Neuronal stem cell (in vitro differentiated cells): ENCODE results near the gene PLN.

Source experiments
- DNase-seq: peaks from one replicate; pipeline ENCODE4 v3.0.0-alpha.2; 2013; ENCODE audit warnings: low spot score
- H2AFZ ChIP-seq: one replicate; pipeline ENCODE4 v1.6.1; 2013; ENCODE audit warnings: mild to moderate bottlenecking, low read length, inconsistent platforms
- H2AK5ac ChIP-seq: 2 replicates; pipeline ENCODE4 v1.6.1; 2013; ENCODE audit warnings: low read depth, mild to moderate bottlenecking, inconsistent platforms, low read length, moderate library complexity, mixed read lengths
- H2BK120ac ChIP-seq: 2 replicates; pipeline ENCODE4 v1.6.1; 2013; ENCODE audit warnings: low read depth, mild to moderate bottlenecking, inconsistent platforms, low read length, moderate library complexity, mixed read lengths
- H2BK12ac ChIP-seq: one replicate; pipeline ENCODE4 v1.6.1; 2013; ENCODE audit warnings: low read length, inconsistent platforms
- H2BK15ac ChIP-seq: 2 replicates; pipeline ENCODE4 v1.6.1; 2013; ENCODE audit warnings: mild to moderate bottlenecking, low read length, inconsistent platforms, mixed read lengths
- H2BK5ac ChIP-seq: one replicate; pipeline ENCODE4 v1.6.1; 2013; ENCODE audit warnings: inconsistent platforms, mild to moderate bottlenecking, low read length, moderate library complexity
- H3K14ac ChIP-seq: one replicate; pipeline ENCODE4 v1.6.1; 2013; ENCODE audit warnings: low read length, inconsistent platforms
- H3K18ac ChIP-seq: 2 replicates; pipeline ENCODE4 v1.6.1; 2013; ENCODE audit warnings: low read length, inconsistent platforms
- H3K23ac ChIP-seq: 2 replicates; pipeline ENCODE4 v1.6.1; 2013; ENCODE audit warnings: low read depth, mild to moderate bottlenecking, mixed read lengths, low read length, inconsistent platforms; ENCODE audit not compliant: poor library complexity
- H3K27ac ChIP-seq: replicated peaks from 3 replicates; pipeline ENCODE4 v1.5.1; 2013; ENCODE audit warnings: low read length, inconsistent platforms
- H3K27me3 ChIP-seq, 3 experiments: 2 replicates each; pipeline ENCODE4 v1.6.1; 2013; ENCODE audit warnings: low read length in 3 of 3, mild to moderate bottlenecking in 2 of 3, inconsistent platforms in 1 of 3, low read depth in 1 of 3, mixed read lengths in 1 of 3, moderate library complexity in 1 of 3; ENCODE audit not compliant: control insufficient read depth in 3 of 3, insufficient read depth in 3 of 3
- H3K36me3 ChIP-seq, 2 donors: replicated peaks in 1 of 2; 2 replicates each; pipeline ENCODE4 v1.6.1; 2013; ENCODE audit warnings: low read length in 2 of 2; ENCODE audit not compliant: control insufficient read depth in 2 of 2, insufficient read depth in 2 of 2
- H3K4ac ChIP-seq: 2 replicates; pipeline ENCODE4 v1.6.1; 2013; ENCODE audit warnings: inconsistent platforms, mild to moderate bottlenecking, low read length, moderate library complexity
- H3K4me1 ChIP-seq, 2 donors: 1 replicate in 1 of 2; 2 replicates in 1 of 2; pipeline ENCODE4 v1.6.1; 2013; ENCODE audit warnings: low read length in 2 of 2, low read depth in 1 of 2; ENCODE audit not compliant: control insufficient read depth in 2 of 2, insufficient read depth in 1 of 2
- H3K4me2 ChIP-seq: one replicate; pipeline ENCODE4 v1.6.1; 2013; ENCODE audit warnings: mild to moderate bottlenecking, low read length, inconsistent platforms; ENCODE audit not compliant: insufficient read depth, poor library complexity, severe bottlenecking
- H3K4me3 ChIP-seq, 2 donors: 2 replicates each; pipeline ENCODE4 v1.5.1; 2013; ENCODE audit warnings: low read length in 2 of 2, mild to moderate bottlenecking in 2 of 2, inconsistent platforms in 1 of 2, moderate library complexity in 1 of 2
- H3K79me1 ChIP-seq: one replicate; pipeline ENCODE4 v1.6.1; 2013; ENCODE audit warnings: low read depth, mild to moderate bottlenecking, inconsistent platforms, low read length, moderate library complexity
- H3K9ac ChIP-seq: one replicate; pipeline ENCODE4 v1.6.1; 2013; ENCODE audit warnings: mild to moderate bottlenecking, low read depth, low read length, inconsistent platforms; ENCODE audit not compliant: poor library complexity
- H3K9me3 ChIP-seq, 2 donors: replicated peaks in 1 of 2; 2 replicates each; pipeline versions ENCODE3 to v1.6.1; 2013; ENCODE audit warnings: low read length in 2 of 2, mild to moderate bottlenecking in 2 of 2, inconsistent platforms in 1 of 2, low read depth in 1 of 2, mixed read lengths in 1 of 2, moderate library complexity in 1 of 2; ENCODE audit not compliant: control insufficient read depth in 2 of 2, insufficient read depth in 1 of 2
- H4K8ac ChIP-seq: one replicate; pipeline ENCODE4 v1.6.1; 2013; ENCODE audit warnings: low read depth, mild to moderate bottlenecking, inconsistent platforms, low read length, moderate library complexity
- H4K91ac ChIP-seq: one replicate; pipeline ENCODE4 v1.6.1; 2013; ENCODE audit warnings: low read length, low read depth, mild to moderate bottlenecking, inconsistent platforms; ENCODE audit not compliant: poor library complexity
- WGBS, 2 donors: extraction: QIAGEN DNeasy Blood & Tissue Kit; methylation state at CpG; one replicate each; pipeline ENCODE4 v1.1.7; 2013; ENCODE audit warnings: missing lambda C conversion rate in 2 of 2, mixed read lengths in 1 of 2; ENCODE audit not compliant: insufficient read length in 2 of 2, insufficient replicate concordance in 1 of 2; ENCODE audit errors: extremely low coverage in 2 of 2; 5-methylcytosine and 5-hydroxymethylcytosine counted together

PLN gene

GRCh38 chr6:118528129-118528528 lies 20.0 kb upstream of the PLN start:
- Histone ChIP-seq H2BK120ac (no peak overlapping the region), H3K36me3 (peaks cover 0 to 6% of the 10 kb centered on the region in 2 donors), H3K27ac (no peak overlapping the region), H2BK12ac (no peak overlapping the region), H4K8ac (no peak overlapping the region), H3K27me3 (no peaks in the 10 kb centered on the region), H3K9me3 (peaks cover 0 to 13% of the 10 kb centered on the region in 2 donors), H3K14ac (no peak overlapping the region), H2BK5ac (no peak overlapping the region), H3K4me2 (no peak overlapping the region), H2AK5ac (no peak overlapping the region), H3K23ac (no peak overlapping the region), H2BK15ac (no peak overlapping the region), H4K91ac (no peak overlapping the region), H3K4me3 (no peak overlapping the region), H3K4me1 (no peaks in the 10 kb centered on the region), H2AFZ (no peak overlapping the region), H3K4ac (no peak overlapping the region), H3K79me1 (no peaks in the 10 kb centered on the region), H3K9ac (no peak overlapping the region), H3K18ac (no peak overlapping the region)
- no peak for DNase-seq
- WGBS, 2 donors, result no CpG with 5 or more reads among the region's 1 CpG

GRCh38 chr6:118529756-118530155 lies 18.3 kb upstream of the PLN start:
- no peak overlapping the region for H4K8ac ChIP-seq
- H2AK5ac ChIP-seq, result no peak overlapping the region
- no peaks in the 10 kb centered on the region for H3K4me1 ChIP-seq
- no peak for DNase-seq
- no CpG with 5 or more reads among the region's 2 CpGs for WGBS, 2 donors
- H3K36me3 ChIP-seq, result no peaks in the 10 kb centered on the region
- no peak overlapping the region for H3K27ac ChIP-seq
- H2BK12ac ChIP-seq, result no peak overlapping the region
- H3K4ac ChIP-seq, result no peak overlapping the region
- no peak overlapping the region for H4K91ac ChIP-seq
- H3K79me1 ChIP-seq, result no peaks in the 10 kb centered on the region
- H2BK5ac ChIP-seq, result no peak overlapping the region
- H3K14ac ChIP-seq, result no peak overlapping the region
- H3K27me3 ChIP-seq, result no peaks in the 10 kb centered on the region
- H3K4me2 ChIP-seq, result no peak overlapping the region
- H2BK120ac ChIP-seq, result no peak overlapping the region
- no peak overlapping the region for H2BK15ac ChIP-seq
- no peak overlapping the region for H3K18ac ChIP-seq
- no peak overlapping the region for H3K4me3 ChIP-seq
- H3K9me3 ChIP-seq, result peaks cover 0 to 10% of the 10 kb centered on the region in 2 donors
- H3K23ac ChIP-seq, result no peak overlapping the region
- H2AFZ ChIP-seq, result no peak overlapping the region
- no peak overlapping the region for H3K9ac ChIP-seq

GRCh38 chr6:118530942-118531341 lies 17.2 kb upstream of the PLN start:
- no peak overlapping the region for H2BK120ac ChIP-seq
- H2AK5ac ChIP-seq, result no peak overlapping the region
- H3K27ac ChIP-seq, result no peak overlapping the region
- no peak for DNase-seq
- H3K79me1 ChIP-seq, result no peaks in the 10 kb centered on the region
- H2BK12ac ChIP-seq, result no peak overlapping the region
- no peak overlapping the region for H4K91ac ChIP-seq
- no peak overlapping the region for H3K18ac ChIP-seq
- H3K4me2 ChIP-seq, result no peak overlapping the region
- H4K8ac ChIP-seq, result no peak overlapping the region
- no peaks in the 10 kb centered on the region for H3K4me1 ChIP-seq
- WGBS, 2 donors, result no CpG with 5 or more reads among the region's 2 CpGs
- H2BK15ac ChIP-seq, result no peak overlapping the region
- H3K4me3 ChIP-seq, result no peak overlapping the region
- H2AFZ ChIP-seq, result no peak overlapping the region
- no peak overlapping the region for H3K23ac ChIP-seq
- no peaks in the 10 kb centered on the region for H3K36me3 ChIP-seq
- no peak overlapping the region for H3K4ac ChIP-seq
- no peak overlapping the region for H3K9ac ChIP-seq
- no peak overlapping the region for H3K14ac ChIP-seq
- peaks cover 0 to 10% of the 10 kb centered on the region in 2 donors for H3K9me3 ChIP-seq
- H3K27me3 ChIP-seq, result no peaks in the 10 kb centered on the region
- no peak overlapping the region for H2BK5ac ChIP-seq

- H2BK15ac ChIP-seq, result no peak overlapping the region
- no peak overlapping the region for H2BK120ac ChIP-seq
- no peak overlapping the region for H4K8ac ChIP-seq
- no peak overlapping the region for H3K4me2 ChIP-seq
- no peaks in the 10 kb centered on the region for H3K79me1 ChIP-seq
- H3K23ac ChIP-seq, result no peak overlapping the region
- WGBS, 2 donors, result no CpG with 5 or more reads among the region's 6 CpGs
- no peak overlapping the region for H3K14ac ChIP-seq
- no peaks in the 10 kb centered on the region for H3K36me3 ChIP-seq
- H2AFZ ChIP-seq, result no peak overlapping the region
- peaks cover 0 to 10% of the 10 kb centered on the region in 2 donors for H3K9me3 ChIP-seq
- H2BK5ac ChIP-seq, result no peak overlapping the region
- no peak overlapping the region for H3K9ac ChIP-seq
- H2AK5ac ChIP-seq, result no peak overlapping the region
- H3K4me1 ChIP-seq, result no peaks in the 10 kb centered on the region
- H3K4me3 ChIP-seq, result no peak overlapping the region
- H2BK12ac ChIP-seq, result no peak overlapping the region
- DNase-seq, result no peak
- no peak overlapping the region for H3K27ac ChIP-seq
- no peaks in the 10 kb centered on the region for H3K27me3 ChIP-seq
- no peak overlapping the region for H4K91ac ChIP-seq
- no peak overlapping the region for H3K18ac ChIP-seq
- H3K4ac ChIP-seq, result no peak overlapping the region
Measured at GRCh38 chr6:118535176-118535844, 12.8 kb upstream of the PLN start.
